Skeletal muscle satellite cell (primary cell): ENCODE measurements around the gene RPN2.

Experiments
- H3K27me3 ChIP-seq: 2 replicates; pipeline ENCODE4 v1.7.0; 2013; ENCODE audit warnings: low read length; ENCODE audit not compliant: control insufficient read depth, insufficient read depth
- H3K36me3 ChIP-seq: 2 replicates; pipeline ENCODE4 v1.7.0; 2013; ENCODE audit warnings: mild to moderate bottlenecking, control low read depth, low read length; ENCODE audit not compliant: insufficient read depth
- H3K4me1 ChIP-seq: 2 replicates; pipeline ENCODE4 v1.7.0; 2013; ENCODE audit warnings: low read length; ENCODE audit not compliant: control insufficient read depth, insufficient read depth
- H3K4me2 ChIP-seq: 2 replicates; pipeline ENCODE4 v1.7.0; 2013; ENCODE audit warnings: mild to moderate bottlenecking, low read length
- H3K4me3 ChIP-seq: 2 replicates; pipeline ENCODE4 v1.7.0; 2013; ENCODE audit warnings: low read length
- H3K9ac ChIP-seq: 2 replicates; pipeline ENCODE4 v1.7.0; 2013; ENCODE audit warnings: mild to moderate bottlenecking, low read depth, low read length, moderate library complexity
- H3K9me3 ChIP-seq: replicated peaks from 2 replicates; pipeline ENCODE4 v1.7.0; 2013; ENCODE audit warnings: mild to moderate bottlenecking, control low read depth, low read length

The RPN2 gene

DNA sequence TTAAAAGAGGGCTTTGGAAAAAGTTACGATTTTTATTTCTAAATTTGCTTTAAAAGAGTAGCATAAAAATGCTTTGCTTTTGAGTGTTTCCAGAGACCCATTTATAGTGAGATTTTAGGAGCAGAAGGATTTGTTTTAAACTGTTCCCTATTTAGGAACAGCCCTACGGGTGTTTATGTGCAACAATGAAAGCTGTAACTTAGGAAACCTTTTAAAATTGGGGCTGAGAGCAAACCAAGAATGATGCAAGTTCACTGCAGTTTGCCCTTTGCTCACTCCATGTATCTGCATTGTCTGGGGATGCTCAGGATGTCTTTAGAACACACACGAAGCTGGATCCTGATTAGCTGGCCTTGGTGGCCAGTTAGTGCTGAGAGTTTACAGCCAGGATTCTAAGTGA is 41.6 kb downstream of the RPN2 start:
- Histone ChIP-seq H3K27me3 (no peaks in the 10 kb centered on the region), H3K36me3 (peaks cover 52% of the 10 kb centered on the region), H3K4me1 (peaks cover 3% of the 10 kb centered on the region), H3K4me2 (no peak overlapping the region), H3K9me3 (no peaks in the 10 kb centered on the region), H3K4me3 (no peak overlapping the region), H3K9ac (no peak overlapping the region)

- peaks cover 55% of the 10 kb centered on the region for H3K36me3 ChIP-seq
Observed at GRCh38 chr20:37222086-37222485, 43.0 kb downstream of the RPN2 start.

DNA sequence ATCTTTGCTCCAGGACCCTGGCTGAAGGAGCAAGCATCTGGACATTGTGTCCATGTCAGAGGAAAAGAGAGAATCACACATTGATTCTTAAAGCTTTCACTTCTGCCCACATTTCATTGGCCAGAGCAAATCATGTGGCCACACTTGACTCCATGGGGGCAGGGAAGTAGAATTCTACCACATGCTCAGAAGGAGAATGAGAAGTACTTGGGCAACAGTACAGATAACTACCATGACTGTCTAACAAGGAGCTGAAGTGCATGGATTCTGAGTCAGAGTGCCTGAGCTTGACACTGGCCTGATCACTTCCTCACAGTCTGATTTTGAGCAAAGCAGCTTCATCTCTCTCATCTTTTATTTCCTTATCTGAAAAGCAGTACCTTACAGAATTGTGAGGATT is 43.9 kb downstream of the RPN2 start:
- H3K4me1 ChIP-seq: peaks cover 3% of the 10 kb centered on the region
- peak overlapping the region; percentile 6 for H3K9ac ChIP-seq
- no peak overlapping the region for H3K4me3 ChIP-seq
- no peak overlapping the region for H3K4me2 ChIP-seq
- H3K36me3 ChIP-seq: peaks cover 62% of the 10 kb centered on the region
- H3K27me3 ChIP-seq: no peaks in the 10 kb centered on the region
- H3K9me3 ChIP-seq: no peaks in the 10 kb centered on the region

More at GRCh38 chr20:37222086-37222485, 43.0 kb downstream of the RPN2 start:
- no peaks in the 10 kb centered on the region for H3K9me3 ChIP-seq
- H3K27me3 ChIP-seq: no peaks in the 10 kb centered on the region
- H3K9ac ChIP-seq: no peak overlapping the region
- H3K4me3 ChIP-seq: no peak overlapping the region
- H3K4me2 ChIP-seq: no peak overlapping the region
- peaks cover 3% of the 10 kb centered on the region for H3K4me1 ChIP-seq

DNA sequence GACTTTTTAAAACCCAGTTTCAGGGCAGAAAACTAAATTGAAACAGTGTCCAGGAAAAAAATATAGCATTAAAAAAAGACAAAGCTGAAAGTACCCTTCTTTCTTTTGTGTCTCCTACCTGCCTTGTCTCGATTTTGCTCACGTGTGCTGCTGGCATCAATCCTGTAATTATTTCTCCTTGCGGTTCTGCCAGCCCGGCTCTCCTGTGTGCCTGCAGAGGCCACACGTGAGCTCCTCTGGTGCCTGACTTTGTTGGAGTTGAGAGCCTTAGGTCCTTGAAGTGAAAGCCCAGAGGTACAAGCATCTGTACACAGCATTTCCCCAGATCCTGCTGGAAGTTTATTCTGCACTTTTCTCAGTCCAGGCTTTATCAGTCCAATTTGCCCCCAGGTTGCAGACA is 46.0 kb downstream of the RPN2 start:
- no peak overlapping the region for H3K9ac ChIP-seq
- H3K27me3 ChIP-seq: no peaks in the 10 kb centered on the region
- H3K4me1 ChIP-seq: peaks cover 3% of the 10 kb centered on the region
- H3K36me3 ChIP-seq: peaks cover 70% of the 10 kb centered on the region
- H3K9me3 ChIP-seq: no peaks in the 10 kb centered on the region
- H3K4me3 ChIP-seq: no peak overlapping the region
- no peak overlapping the region for H3K4me2 ChIP-seq

DNA sequence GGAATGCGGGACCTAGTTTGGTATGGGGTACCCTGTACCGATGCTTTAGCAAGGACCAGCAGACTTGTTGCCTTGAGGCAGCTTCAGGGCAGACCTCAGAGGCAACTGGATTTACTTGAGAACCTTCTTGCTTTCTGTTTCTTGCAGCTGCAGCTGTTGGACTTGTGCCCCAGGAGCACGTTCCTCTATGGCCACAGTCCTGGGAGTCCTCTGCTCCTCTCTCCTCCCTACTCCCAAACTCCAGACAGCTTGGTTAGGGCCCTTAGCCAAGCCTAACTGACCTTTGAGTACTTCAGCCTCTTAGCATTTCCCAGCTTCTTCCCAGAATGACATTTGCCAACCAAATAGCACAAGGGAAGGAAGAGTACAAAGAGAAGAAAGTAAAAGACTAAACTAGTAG is 47.8 kb downstream of the RPN2 start:
- H3K4me1 ChIP-seq: peaks cover 7% of the 10 kb centered on the region
- no peak overlapping the region for H3K9ac ChIP-seq
- H3K27me3 ChIP-seq: no peaks in the 10 kb centered on the region
- H3K4me3 ChIP-seq: no peak overlapping the region
- no peaks in the 10 kb centered on the region for H3K9me3 ChIP-seq
- H3K36me3 ChIP-seq: peaks cover 88% of the 10 kb centered on the region
- H3K4me2 ChIP-seq: no peak overlapping the region

GRCh38 chr20:37228082-37228481 is 49.0 kb downstream of the RPN2 start:
- peaks cover 88% of the 10 kb centered on the region for H3K36me3 ChIP-seq
- H3K9ac ChIP-seq: no peak overlapping the region
- no peak overlapping the region for H3K4me3 ChIP-seq
- no peaks in the 10 kb centered on the region for H3K9me3 ChIP-seq
- H3K4me1 ChIP-seq: peaks cover 6% of the 10 kb centered on the region
- no peaks in the 10 kb centered on the region for H3K27me3 ChIP-seq
- no peak overlapping the region for H3K4me2 ChIP-seq

- Histone ChIP-seq H3K4me1 (peaks cover 6% of the 10 kb centered on the region), H3K9me3 (no peaks in the 10 kb centered on the region), H3K9ac (no peak overlapping the region), H3K4me2 (no peak overlapping the region), H3K4me3 (no peak overlapping the region), H3K27me3 (no peaks in the 10 kb centered on the region), H3K36me3 (peaks cover 90% of the 10 kb centered on the region)
Observed at GRCh38 chr20:37228656-37229055, 49.5 kb downstream of the RPN2 start.

DNA sequence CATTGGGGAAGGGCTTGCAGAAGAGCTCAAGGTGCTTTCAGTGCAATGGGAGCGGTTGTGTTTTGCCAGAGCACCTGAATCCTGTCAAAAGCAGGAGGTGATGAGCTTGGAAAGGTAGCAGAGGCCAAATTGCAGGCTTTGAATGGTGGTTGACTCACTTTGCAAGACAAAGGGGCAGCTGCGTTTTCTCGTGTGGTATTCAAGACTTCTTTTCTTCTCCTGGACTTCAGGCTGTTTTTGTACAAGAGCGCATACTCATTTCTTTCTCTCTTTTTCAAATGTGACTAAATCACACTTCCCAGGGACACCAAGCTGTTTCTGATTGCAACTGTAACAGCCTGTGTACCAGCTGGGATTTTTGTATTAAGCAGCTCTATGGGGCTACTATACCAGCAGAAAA is 50.2 kb downstream of the RPN2 start:
- H3K4me1 ChIP-seq: peaks cover 6% of the 10 kb centered on the region
- no peaks in the 10 kb centered on the region for H3K9me3 ChIP-seq
- peaks cover 90% of the 10 kb centered on the region for H3K36me3 ChIP-seq
- no peak overlapping the region for H3K4me3 ChIP-seq
- H3K9ac ChIP-seq: no peak overlapping the region
- H3K27me3 ChIP-seq: no peaks in the 10 kb centered on the region
- no peak overlapping the region for H3K4me2 ChIP-seq

GRCh38 chr20:37230200-37230599 is 51.1 kb downstream of the RPN2 start:
- Histone ChIP-seq H3K36me3 (peaks cover 89% of the 10 kb centered on the region), H3K9ac (no peak overlapping the region), H3K9me3 (no peaks in the 10 kb centered on the region), H3K27me3 (no peaks in the 10 kb centered on the region), H3K4me1 (peaks cover 6% of the 10 kb centered on the region), H3K4me3 (no peak overlapping the region), H3K4me2 (no peak overlapping the region)

DNA sequence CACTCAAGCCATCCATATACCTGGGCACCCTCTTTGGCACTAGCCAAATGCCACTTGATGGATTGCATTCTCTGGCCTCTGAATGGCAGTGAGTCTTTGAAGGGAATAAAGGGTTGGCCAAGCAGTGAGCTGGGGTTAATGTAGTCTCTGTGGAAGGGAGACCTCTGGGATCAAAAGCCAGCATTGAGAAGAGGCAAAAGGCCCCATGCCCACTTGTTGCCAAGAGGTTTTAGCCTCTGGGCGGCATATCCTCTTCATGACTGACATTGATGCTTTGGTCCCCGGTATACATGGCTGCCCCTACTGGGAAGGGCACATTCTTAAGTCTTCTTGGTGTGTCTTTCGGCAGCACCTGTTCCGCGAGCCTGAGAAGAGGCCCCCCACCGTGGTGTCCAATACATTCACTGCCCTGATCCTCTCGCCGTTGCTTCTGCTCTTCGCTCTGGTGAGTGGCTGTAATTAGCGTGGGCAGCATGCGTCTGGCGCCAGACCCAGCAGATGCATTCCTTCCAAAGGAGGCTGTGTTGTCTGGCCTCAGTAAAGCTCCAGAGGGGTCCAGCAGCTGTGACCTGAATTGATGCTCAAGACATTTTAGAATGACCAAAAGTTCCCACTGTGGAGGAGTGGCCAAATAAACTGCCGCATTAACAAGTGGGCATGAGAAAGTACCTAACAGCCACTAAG is 53.0 kb downstream of the RPN2 start:
- H3K36me3 ChIP-seq: peaks cover 87% of the 10 kb centered on the region
- H3K27me3 ChIP-seq: no peaks in the 10 kb centered on the region
- H3K9ac ChIP-seq: no peak overlapping the region
- peaks cover 6% of the 10 kb centered on the region for H3K4me1 ChIP-seq
- H3K9me3 ChIP-seq: no peaks in the 10 kb centered on the region
- H3K4me2 ChIP-seq: no peak overlapping the region
- no peak overlapping the region for H3K4me3 ChIP-seq

DNA sequence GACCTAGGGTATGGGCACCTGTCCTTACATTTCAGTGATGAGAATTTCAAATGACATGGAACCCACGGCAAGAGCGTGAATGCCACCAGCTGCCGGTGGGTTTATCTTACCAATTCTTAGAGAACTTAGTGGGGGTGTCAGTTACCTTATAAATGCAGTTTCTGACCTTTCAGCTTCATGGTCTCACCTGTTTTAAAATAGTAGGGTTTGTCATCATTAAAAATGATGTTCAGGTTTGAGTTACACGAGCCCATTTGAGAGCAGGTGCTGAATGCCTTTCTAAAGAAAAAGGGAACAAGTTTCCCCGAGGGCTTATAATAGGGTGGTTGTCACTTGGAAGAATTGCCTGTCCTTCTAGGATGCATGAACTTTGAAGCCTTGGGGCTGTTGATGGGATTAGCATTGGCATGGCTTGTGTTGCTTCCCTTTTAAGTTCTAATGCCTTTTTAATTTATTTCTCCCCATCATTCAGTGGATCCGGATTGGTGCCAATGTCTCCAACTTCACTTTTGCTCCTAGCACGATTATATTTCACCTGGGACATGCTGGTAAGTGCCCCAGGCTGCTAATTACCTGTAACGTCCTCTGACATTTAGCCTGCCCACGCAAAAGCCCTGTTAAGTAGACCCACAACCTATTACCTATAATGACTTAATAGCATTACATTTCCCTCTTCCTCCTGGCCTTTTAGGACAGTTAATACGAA is 54.6 kb downstream of the RPN2 start:
- peaks cover 6% of the 10 kb centered on the region for H3K4me1 ChIP-seq
- H3K36me3 ChIP-seq: peaks cover 86% of the 10 kb centered on the region
- H3K4me3 ChIP-seq: no peak overlapping the region
- H3K4me2 ChIP-seq: no peak overlapping the region
- H3K9me3 ChIP-seq: no peaks in the 10 kb centered on the region
- no peak overlapping the region for H3K9ac ChIP-seq
- no peaks in the 10 kb centered on the region for H3K27me3 ChIP-seq

GRCh38 chr20:37234254-37234581 is 55.1 kb downstream of the RPN2 start:
- no peaks in the 10 kb centered on the region for H3K9me3 ChIP-seq
- no peak overlapping the region for H3K4me2 ChIP-seq
- H3K9ac ChIP-seq: no peak overlapping the region
- H3K27me3 ChIP-seq: no peaks in the 10 kb centered on the region
- H3K4me3 ChIP-seq: no peak overlapping the region
- peaks cover 85% of the 10 kb centered on the region for H3K36me3 ChIP-seq
- H3K4me1 ChIP-seq: peaks cover 6% of the 10 kb centered on the region
